KBM-7 (cell line): ENCODE data around the gene LTF.
"Not testable (repeated sequence)": the region's sequence is repeated elsewhere in the genome, so short reads cannot be mapped to it uniquely, and the experiment has no call there.

Source experiments
- DNase-seq: peaks from one replicate; pipeline ENCODE4 v3.0.0-alpha.2; 2015
- in situ Hi-C: fragments of 300-500 bp; cut with MboI; formaldehyde crosslinking; loops from 2 replicates; pipeline ENCODE4 v1.14.3; 2020; ENCODE audit warnings: low sequenced_read_pairs, low pct_unique_long_range_greater_than_20kb, mixed read lengths

Gene LTF

DNA sequence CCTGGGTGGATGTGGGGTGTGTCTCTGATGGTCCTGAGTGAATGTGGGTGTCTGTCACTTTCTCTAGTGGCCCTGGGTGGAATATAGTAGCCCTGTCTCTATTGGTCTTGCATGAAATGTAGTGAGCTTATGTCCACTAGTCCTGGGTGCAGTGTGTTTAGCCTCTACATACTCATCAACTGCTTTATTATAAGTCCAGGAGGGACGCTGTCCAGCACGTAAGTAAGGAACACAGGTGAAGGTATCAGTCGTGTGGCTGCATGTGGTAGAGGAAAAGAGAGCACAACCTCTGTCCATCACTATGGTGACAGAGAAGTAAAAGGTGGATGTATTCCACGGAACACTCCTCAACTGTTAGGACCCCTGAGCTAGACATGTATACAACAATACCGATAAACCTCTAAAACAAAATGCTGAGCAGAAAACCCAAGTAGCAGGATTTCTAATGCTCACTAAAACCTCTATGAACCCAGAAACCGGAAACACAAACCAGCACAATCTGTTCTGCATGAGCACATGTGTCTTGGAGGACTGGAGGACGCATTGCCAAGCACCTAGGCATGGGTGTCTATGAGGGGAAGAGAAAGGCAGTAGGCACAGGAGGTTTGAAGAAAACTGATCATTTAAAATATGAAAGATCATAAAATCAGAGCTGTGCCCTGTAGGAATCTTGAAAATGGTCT lies 11.0 kb downstream of the LTF start:
- in situ Hi-C loops, result no loop called here
- DNase-seq, result no peak

GRCh38 chr3:46449755-46450552 lies 14.8 kb downstream of the LTF start:
- DNase-seq, result no peak
- in situ Hi-C loops, result no loop called here

DNA sequence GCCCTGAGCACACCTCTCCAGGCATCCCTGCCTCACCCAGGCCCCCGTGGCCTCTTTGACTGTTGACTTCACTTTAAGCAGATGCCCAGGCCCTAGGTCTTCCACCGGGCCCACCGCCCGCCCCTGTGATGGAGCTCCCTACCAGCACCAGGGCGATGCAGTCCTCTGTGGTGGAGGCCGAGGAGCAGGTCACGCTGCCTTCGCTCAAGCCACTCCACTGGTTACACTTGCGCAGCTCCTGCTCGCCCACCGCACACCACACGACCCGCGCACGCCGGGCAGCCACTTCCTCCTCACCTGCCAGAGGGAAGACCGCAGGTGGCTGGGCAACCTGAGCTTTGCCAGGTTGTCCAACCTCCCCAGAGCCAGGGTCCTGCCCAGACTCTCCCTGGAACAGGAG lies 16.0 kb downstream of the LTF start:
- in situ Hi-C loops, result no loop called here
- DNase-seq, result no peak

- in situ Hi-C loops, result no loop called here
Measured at GRCh38 chr3:46447228-46447985, 17.3 kb downstream of the LTF start.

GRCh38 chr3:46442576-46443530 lies 21.9 kb downstream of the LTF start:
- no peak for DNase-seq
- in situ Hi-C loops, result no loop called here

More at GRCh38 chr3:46447228-46447985, 17.3 kb downstream of the LTF start:
- DNase-seq, result no peak

GRCh38 chr3:46440531-46441294 lies 24.0 kb downstream of the LTF start:
- DNase-seq, result peak; percentile 78
- in situ Hi-C loops, result no loop called here

DNA sequence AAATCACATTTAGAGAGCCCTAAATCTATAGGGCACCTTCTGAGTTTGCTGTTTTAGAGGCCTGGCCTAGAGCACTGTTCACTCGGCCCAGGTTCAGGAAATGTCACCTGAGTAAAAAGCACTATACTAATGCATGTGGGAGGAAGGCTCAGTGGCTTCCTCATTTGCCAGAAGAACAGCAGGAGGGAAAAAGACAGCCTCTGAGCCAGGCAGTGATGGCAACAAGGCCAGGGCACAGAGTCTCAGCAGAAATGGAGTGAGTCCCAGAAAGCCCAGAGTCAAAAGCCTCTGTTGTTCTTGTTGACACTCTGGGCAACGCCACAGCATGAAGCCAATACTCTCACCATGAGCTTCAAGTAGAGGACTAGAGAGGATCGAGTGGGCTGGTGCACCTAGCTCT lies 25.9 kb downstream of the LTF start:
- in situ Hi-C loops, result no loop called here

GRCh38 chr3:46435081-46435726 lies 29.5 kb downstream of the LTF start:
- no peak for DNase-seq
- in situ Hi-C loops, result no loop called here

More for the DNA sequence above, 25.9 kb downstream of the LTF start:
- peak; percentile 75 for DNase-seq

DNA sequence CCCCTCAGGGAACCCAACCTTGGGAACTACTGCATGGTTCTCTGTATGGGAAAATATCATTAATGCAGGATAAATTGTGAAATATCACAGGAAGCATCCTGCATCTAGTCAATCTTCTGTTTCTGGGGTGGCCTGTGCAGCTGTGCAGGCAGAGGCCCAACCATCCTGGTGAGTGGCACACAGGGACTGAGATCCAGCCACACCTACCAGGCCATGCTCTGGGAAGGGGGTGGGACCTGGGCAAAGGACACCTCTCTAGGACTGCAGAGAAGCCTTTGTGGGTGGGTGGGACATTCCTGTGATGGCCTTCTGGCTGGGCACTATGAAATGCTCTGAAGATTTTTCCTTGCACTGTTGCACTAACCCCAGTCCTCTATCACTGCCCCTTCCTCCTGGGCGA lies 30.9 kb downstream of the LTF start:
- in situ Hi-C loops, result no loop called here
- no peak for DNase-seq

DNA sequence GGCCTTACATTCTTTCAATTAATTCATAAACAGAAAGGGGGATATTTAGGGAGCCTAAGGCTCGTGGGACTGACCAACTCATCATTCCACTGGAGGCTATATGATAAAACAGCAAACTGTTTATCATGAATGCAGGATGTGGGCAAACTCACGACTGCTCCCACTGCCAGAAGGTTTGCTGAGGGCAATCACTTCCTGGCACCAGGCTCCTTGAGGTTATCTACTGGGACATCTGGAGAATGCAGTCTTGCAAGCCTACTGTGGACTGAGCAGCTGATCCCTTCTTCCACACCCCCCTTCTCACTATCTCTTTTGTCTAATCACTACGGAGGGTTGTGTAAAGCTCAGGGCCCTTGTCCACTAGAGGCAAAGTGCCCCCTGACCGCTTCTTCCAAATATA lies 31.6 kb downstream of the LTF start:
- DNase-seq, result peak; percentile 76
- in situ Hi-C loops, result not testable (repeated sequence)

DNA sequence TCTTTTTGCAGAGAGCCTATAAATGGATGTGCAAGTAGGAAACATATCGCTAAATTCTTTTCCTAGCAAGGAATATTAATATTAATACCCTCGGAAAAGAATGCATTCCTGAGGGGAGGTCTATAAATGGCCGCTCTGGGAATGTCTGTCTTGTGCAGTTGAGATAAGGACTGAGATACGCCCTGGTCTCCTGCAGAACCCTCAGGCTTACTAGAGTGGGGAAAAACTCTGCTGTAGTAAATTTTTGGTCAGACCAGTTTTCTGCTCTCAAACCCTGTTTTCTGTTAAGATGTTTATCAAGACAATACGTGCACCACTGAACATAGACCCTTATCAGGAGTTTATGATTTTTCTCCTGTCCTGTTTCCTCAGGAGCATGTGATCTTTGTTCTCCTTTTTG lies 32.8 kb downstream of the LTF start:
- DNase-seq, result peak; percentile 28
- in situ Hi-C loops, result not testable (repeated sequence)

DNA sequence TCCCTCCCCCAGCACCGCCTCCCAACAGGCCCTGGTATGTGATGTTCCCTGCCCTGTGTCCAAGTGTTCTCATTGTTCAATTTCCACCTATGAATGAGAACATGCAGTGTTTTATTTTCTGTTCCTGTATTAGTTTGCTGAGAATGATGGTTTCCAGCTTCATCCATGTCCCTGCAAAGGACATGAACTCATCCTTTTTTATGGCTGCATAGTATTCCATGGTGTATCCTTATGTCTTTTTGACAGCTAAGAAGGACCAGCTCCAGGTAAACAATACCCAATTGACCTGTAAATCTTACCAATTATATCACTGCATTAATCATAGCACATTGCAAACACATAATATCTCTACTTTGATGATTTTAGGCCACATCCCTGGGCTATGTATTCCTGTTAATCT lies 33.8 kb downstream of the LTF start:
- DNase-seq, in situ Hi-C loops: not testable (repeated sequence)

DNA sequence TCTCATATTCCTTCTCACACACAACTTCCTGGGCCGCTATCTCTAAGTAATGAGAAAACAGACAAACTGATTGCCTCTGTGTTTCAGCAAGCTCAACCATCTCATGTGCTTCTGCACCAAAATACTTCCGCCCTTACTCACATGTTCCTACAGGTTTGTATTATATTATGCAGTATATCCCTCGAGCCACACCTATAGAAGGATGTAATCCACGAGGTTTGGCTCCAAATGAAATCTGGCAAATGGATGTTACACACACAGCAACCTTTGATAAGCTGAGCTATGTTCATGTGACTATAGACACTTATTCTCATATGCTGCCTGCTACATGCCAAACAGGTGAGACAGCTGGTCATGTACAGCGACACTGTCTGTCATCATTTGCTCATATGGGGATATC lies 35.0 kb downstream of the LTF start:
- in situ Hi-C loops, result no loop called here
- DNase-seq, result no peak

DNA sequence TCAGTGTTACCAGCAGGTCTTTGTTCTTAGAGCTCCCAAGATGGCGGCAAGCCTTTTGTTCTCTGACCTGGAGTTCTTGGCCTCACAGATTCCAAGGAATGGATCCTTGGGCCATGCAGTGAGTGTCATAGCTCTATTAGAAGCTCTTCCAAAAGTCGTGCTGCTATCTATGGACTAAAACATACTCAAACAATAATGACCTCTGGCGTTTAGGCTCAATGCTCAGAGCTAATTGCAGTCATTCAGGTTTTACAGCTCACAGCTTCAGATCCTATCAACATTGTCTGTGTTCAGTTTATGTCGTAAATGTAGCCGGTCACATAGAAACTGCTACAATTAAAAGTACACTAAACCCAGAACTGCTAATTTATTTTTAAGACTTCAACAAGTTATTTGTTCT lies 35.5 kb downstream of the LTF start:
- no peak for DNase-seq
- in situ Hi-C loops, result no loop called here

DNA sequence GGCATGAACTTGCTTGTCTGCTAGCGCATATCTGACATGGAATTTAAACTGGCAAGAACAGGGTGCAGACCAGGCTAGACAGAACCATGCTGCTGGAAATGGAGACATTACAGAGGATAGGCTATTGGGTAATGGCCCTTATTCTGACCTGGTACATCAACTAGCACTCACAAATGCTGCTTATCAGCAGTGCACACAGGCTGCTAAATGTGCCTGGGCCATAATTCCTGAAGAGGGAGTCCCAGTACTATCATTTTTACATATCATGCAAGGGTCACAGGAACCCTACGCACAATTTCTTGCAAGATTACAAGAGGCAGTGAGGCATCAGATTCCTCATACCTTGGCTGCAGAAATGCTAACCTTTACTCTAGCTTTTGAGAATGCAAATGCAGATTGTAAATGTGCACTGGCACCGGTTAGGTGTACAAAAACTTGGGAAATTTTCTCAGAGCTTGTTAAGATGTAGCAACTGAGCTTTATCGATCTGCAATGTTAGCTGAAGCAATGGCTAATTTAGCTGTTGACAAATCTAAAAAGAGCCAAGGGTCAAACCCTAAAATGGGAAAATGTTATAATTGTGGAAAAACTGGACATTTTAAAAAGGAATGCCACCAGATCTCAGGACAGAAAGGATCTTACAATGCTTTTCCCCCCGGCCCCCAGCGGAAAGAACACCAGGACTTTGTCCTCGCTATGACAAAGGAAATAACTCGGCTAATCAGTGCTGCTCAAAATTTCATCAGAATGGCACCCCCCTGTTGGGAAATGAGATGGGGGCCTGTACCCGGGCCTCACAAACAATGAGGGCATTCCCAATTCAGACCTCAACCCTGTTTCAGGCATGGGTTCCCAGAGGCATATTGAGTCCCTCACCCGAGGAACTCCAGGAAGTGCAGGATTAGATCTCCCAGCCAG lies 36.5 kb downstream of the LTF start:
- peak; percentile 40 for DNase-seq
- in situ Hi-C loops, result no loop called here

DNA sequence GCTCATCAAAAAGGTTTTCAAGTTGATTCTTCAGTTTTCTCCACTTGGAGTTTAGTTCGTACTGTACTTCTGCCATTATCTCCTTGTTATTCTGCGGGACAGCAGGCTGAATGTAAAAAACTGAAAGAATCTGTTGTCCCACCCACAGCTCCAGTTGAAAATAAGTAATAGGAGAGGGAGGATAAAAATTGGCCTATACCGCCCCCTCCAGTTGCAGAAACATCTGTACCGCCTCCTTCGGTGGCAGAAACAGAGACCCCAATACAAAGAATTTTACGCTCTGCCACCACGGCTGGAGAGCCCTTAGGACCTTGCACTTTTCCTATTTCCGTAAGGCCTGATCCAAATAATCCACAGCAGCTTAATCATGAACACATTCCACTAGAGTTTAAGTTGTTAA lies 37.3 kb downstream of the LTF start:
- peak; percentile 44 for DNase-seq
- in situ Hi-C loops, result not testable (repeated sequence)

GRCh38 chr3:46426476-46426875 lies 38.2 kb downstream of the LTF start:
- in situ Hi-C loops, result not testable (repeated sequence)

More at GRCh38 chr3:46426476-46426875, 38.2 kb downstream of the LTF start:
- peak; percentile 45 for DNase-seq
